C4-2B (cell line): ENCODE data around the gene MAP3K7.

Experiments used
- ZFX ChIP-seq: fragments of 450-650 bp; IDR thresholded peaks from 2 replicates; pipeline ENCODE4 v1.6.1; 2017
- TF ChIP-seq, protein P1 (sequence below): fragments of 450-650 bp; conservative IDR thresholded peaks from 2 replicates; pipeline ENCODE4 v1.5.1; 2017; ENCODE audit warnings: mild to moderate bottlenecking

DNA sequence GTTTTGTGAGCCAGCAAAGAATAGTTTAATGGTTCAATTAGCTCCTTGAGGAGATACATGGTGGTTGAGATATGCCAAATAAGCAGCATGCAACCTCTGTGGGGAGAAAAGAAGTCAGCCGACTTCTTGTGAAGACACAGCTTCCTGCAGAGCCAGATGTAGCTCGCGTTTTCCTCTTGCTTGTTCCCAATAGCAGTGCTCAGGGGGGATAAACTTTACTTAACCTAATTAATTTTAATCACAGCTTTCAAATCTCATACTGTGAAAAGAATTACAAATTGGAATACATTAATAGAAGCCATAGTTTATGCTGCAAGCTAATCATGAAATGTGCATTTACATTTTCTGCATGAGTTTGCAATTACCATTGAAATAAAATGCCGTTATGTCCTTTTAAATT lies 106.2 kb downstream of the MAP3K7 start:
- TF ChIP-seq, protein P1, sequence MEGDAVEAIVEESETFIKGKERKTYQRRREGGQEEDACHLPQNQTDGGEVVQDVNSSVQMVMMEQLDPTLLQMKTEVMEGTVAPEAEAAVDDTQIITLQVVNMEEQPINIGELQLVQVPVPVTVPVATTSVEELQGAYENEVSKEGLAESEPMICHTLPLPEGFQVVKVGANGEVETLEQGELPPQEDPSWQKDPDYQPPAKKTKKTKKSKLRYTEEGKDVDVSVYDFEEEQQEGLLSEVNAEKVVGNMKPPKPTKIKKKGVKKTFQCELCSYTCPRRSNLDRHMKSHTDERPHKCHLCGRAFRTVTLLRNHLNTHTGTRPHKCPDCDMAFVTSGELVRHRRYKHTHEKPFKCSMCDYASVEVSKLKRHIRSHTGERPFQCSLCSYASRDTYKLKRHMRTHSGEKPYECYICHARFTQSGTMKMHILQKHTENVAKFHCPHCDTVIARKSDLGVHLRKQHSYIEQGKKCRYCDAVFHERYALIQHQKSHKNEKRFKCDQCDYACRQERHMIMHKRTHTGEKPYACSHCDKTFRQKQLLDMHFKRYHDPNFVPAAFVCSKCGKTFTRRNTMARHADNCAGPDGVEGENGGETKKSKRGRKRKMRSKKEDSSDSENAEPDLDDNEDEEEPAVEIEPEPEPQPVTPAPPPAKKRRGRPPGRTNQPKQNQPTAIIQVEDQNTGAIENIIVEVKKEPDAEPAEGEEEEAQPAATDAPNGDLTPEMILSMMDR, result no peak
- no peak for TF ChIP-seq ZFX
